HG03354 (cell line): ENCODE measurements around the gene IGF2R.

Source experiments
- ATAC-seq: cut with Tn5 transposase; IDR thresholded peaks from one replicate; pipeline ENCODE4 v1.9.1; 2021; ENCODE audit warnings: mild to moderate bottlenecking; ENCODE audit not compliant: unreplicated experiment, poor library complexity, severe bottlenecking

Gene IGF2R

GRCh38 chr6:160038479-160038878 lies 69.6 kb downstream of the IGF2R start:
- no peak for ATAC-seq

- peak; percentile 65 for ATAC-seq
Observed at GRCh38 chr6:160039441-160039840, 70.6 kb downstream of the IGF2R start.

GRCh38 chr6:160040055-160040454 lies 71.2 kb downstream of the IGF2R start:
- no peak for ATAC-seq

GRCh38 chr6:160040527-160041264 lies 71.8 kb downstream of the IGF2R start:
- ATAC-seq, result no peak

- no peak for ATAC-seq
Observed at GRCh38 chr6:160041608-160042007, 72.7 kb downstream of the IGF2R start.

GRCh38 chr6:160042014-160042773 lies 73.3 kb downstream of the IGF2R start:
- no peak for ATAC-seq

GRCh38 chr6:160042788-160043301 lies 74.0 kb downstream of the IGF2R start:
- ATAC-seq, result no peak

GRCh38 chr6:160043784-160044183 lies 74.9 kb downstream of the IGF2R start:
- ATAC-seq, result no peak

- ATAC-seq, result no peak
Observed at GRCh38 chr6:160044687-160045086, 75.8 kb downstream of the IGF2R start.

GRCh38 chr6:160048471-160048870 lies 79.6 kb downstream of the IGF2R start:
- no peak for ATAC-seq

GRCh38 chr6:160049346-160049745 lies 80.5 kb downstream of the IGF2R start:
- ATAC-seq, result no peak

GRCh38 chr6:160050022-160050421 lies 81.1 kb downstream of the IGF2R start:
- ATAC-seq, result no peak

GRCh38 chr6:160051390-160051789 lies 82.5 kb downstream of the IGF2R start:
- ATAC-seq, result no peak

- no peak for ATAC-seq
Observed at GRCh38 chr6:160054271-160054670, 85.4 kb downstream of the IGF2R start.

- no peak for ATAC-seq
Observed at GRCh38 chr6:160054913-160055312, 86.0 kb downstream of the IGF2R start.

- no peak for ATAC-seq
Observed at GRCh38 chr6:160055378-160055777, 86.5 kb downstream of the IGF2R start.

GRCh38 chr6:160055813-160056212 lies 86.9 kb downstream of the IGF2R start:
- ATAC-seq, result no peak

- ATAC-seq, result no peak
Observed at GRCh38 chr6:160057080-160057479, 88.2 kb downstream of the IGF2R start.

GRCh38 chr6:160058603-160059215 lies 89.8 kb downstream of the IGF2R start:
- no peak for ATAC-seq

- no peak for ATAC-seq
Observed at GRCh38 chr6:160060221-160060620, 91.3 kb downstream of the IGF2R start.
